PC-3 (cell line): ENCODE data around the gene MACIR. TPM values are rescaled to one million over a fixed set of nuclear protein-coding genes. Genes with fewer than 3 reads are reported as not detected.

Experiments
- ATAC-seq: fragments of 200-7000 bp; cut with Tn5 transposase; 2 replicates; pipeline ENCODE4 v1.9.1; 2020; ENCODE audit warnings: mild to moderate bottlenecking, moderate library complexity
- BruUV-seq: library from RNA; stranded (reverse); fragments of 400-500 nt; replicated peaks from 2 replicates; lab custom pipeline; 2021; lab: Mats Ljungman, UMichigan
- CTCF ChIA-PET: fragments of 300-600 bp; sonication (Branson Sonifier 250); formaldehyde crosslinking; loops from one replicate; lab custom pipeline; 2022; ENCODE audit warnings: antibody characterized with exemption; lab: Charles Lee
- POLR2A ChIA-PET: fragments of 300-600 bp; sonication (Branson Sonifier 250); formaldehyde crosslinking; loops from one replicate; lab custom pipeline; 2022; ENCODE audit warnings: antibody characterized with exemption; ENCODE audit not compliant: unreplicated experiment; lab: Charles Lee
- DNase-seq: peaks from one replicate; pipeline ENCODE4 v3.0.0-alpha.2; 2015
- H2AFZ ChIP-seq: fragments of 300-600 bp; sonication (generic); 2 replicates; pipeline ENCODE4 v1.6.0; 2016; ENCODE audit warnings: antibody characterized with exemption, low read length
- H3F3A ChIP-seq: fragments of 300-600 bp; sonication (generic); one replicate; pipeline ENCODE4 v1.6.0; 2017; ENCODE audit warnings: antibody characterized with exemption, low read length, control low read depth, mild to moderate bottlenecking; ENCODE audit not compliant: unreplicated experiment
- H3K27ac ChIP-seq: fragments of 300-600 bp; sonication (generic); 2 replicates; pipeline ENCODE4 v1.5.1; 2016; ENCODE audit warnings: mild to moderate bottlenecking, low read length
- H3K27me3 ChIP-seq: fragments of 300-600 bp; sonication (generic); 2 replicates; pipeline ENCODE4 v1.6.1; 2016; ENCODE audit warnings: low read length, mixed read lengths
- H3K36me3 ChIP-seq: fragments of 300-600 bp; sonication (generic); 2 replicates; pipeline ENCODE4 v1.6.1; 2016; ENCODE audit warnings: low read depth, mixed run types, low read length, mixed read lengths
- H3K4me1 ChIP-seq: fragments of 300-600 bp; sonication (generic); 2 replicates; pipeline ENCODE4 v1.5.1; 2016; ENCODE audit warnings: low read length; ENCODE audit not compliant: insufficient read depth
- H3K4me2 ChIP-seq: fragments of 300-600 bp; sonication (generic); 2 replicates; pipeline ENCODE4 v1.6.0; 2016; ENCODE audit warnings: low read length
- H3K4me3 ChIP-seq: fragments of 300-600 bp; sonication (generic); 2 replicates; pipeline ENCODE4 v1.5.1; 2016; ENCODE audit warnings: mild to moderate bottlenecking, low read length, mixed read lengths
- H3K79me2 ChIP-seq: fragments of 300-600 bp; sonication (generic); 2 replicates; pipeline ENCODE4 v1.6.1; 2017; ENCODE audit warnings: low read length, mixed read lengths
- H3K9ac ChIP-seq: fragments of 300-600 bp; sonication (generic); 2 replicates; pipeline ENCODE4 v1.6.0; 2016; ENCODE audit warnings: mild to moderate bottlenecking, low read length
- H3K9me2 ChIP-seq: fragments of 300-600 bp; sonication (generic); replicated peaks from 2 replicates; pipeline ENCODE4 v1.6.1; 2016; ENCODE audit warnings: mixed run types, low read length, mixed read lengths
- H3K9me3 ChIP-seq: fragments of 300-600 bp; sonication (generic); 2 replicates; pipeline ENCODE4 v1.6.1; 2016; ENCODE audit warnings: low read length, mixed read lengths
- H4K20me1 ChIP-seq: fragments of 300-600 bp; sonication (generic); 2 replicates; pipeline ENCODE4 v1.6.1; 2016; ENCODE audit warnings: low read length, mixed read lengths
- CTCF ChIP-seq: fragments of 300-600 bp; sonication (generic); conservative IDR thresholded peaks from 2 replicates; pipeline ENCODE4 v1.5.1; 2017; ENCODE audit warnings: antibody characterized with exemption, low read depth, mild to moderate bottlenecking, low read length
- EZH2 ChIP-seq: fragments of 300-600 bp; sonication (generic); IDR thresholded peaks from one replicate; pipeline ENCODE4 v1.6.1; 2017; ENCODE audit warnings: antibody characterized with exemption, mild to moderate bottlenecking, low read length; ENCODE audit not compliant: unreplicated experiment
- EZH2phosphoT487 ChIP-seq: fragments of 300-600 bp; sonication (generic); IDR thresholded peaks from 2 replicates; pipeline ENCODE4 v1.6.1; 2018; ENCODE audit warnings: mild to moderate bottlenecking, antibody characterized with exemption, low read length, borderline replicate concordance
- intact Hi-C: fragments of 100-400 bp; cut with micrococcal nuclease; formaldehyde crosslinking; loops from 2 replicates; pipeline ENCODE4 v1.9.0; 2023
- total RNA-seq: library from RNA; depleted of rRNA; stranded (reverse); fragments of >200 nt; gene quantifications from 2 replicates; pipeline ENCODE4 v1.2.3, GENCODE V29; 2014

MACIR gene
- total RNA-seq, 1 experiment from 2014 or later, result 22.2 TPM

GRCh38 chr5:103224118-103224893, 34.3 kb upstream of the MACIR start:
- Histone ChIP-seq H3K9me2 (no peaks in the 10 kb centered on the region), H3K4me2 (peak overlapping the region; percentile 70), H4K20me1 (no peaks in the 10 kb centered on the region), H3K27ac (0 out of 2 replicates have a peak overlapping the region, but pooled peaks have one; percentile 7), H3K79me2 (no peaks in the 10 kb centered on the region), H3K9me3 (no peaks in the 10 kb centered on the region), H3K4me1 (peaks cover 9% of the 10 kb centered on the region), H3K9ac (peak overlapping the region; percentile 49), H3K27me3 (no peaks in the 10 kb centered on the region), H2AFZ (peak overlapping the region; percentile 75), H3K36me3 (no peaks in the 10 kb centered on the region), H3K4me3 (peak overlapping the region; percentile 41), H3F3A (no peaks in the 10 kb centered on the region)
- CTCF ChIA-PET, result interaction anchor here (0.5 to 2.1 kb wide), 15 partner anchors 8 to 1950 kb away, joined by 3 to 12 read pairs (median 3); partner anchors contain the start of gene MACIR
- BruUV-seq, result TSS peak; percentile 87
- ATAC-seq (peak; percentile 94), DNase-seq (peak; percentile 92)
- TF ChIP-seq EZH2, result no peak
- peak; percentile 87 for TF ChIP-seq CTCF
- POLR2A ChIA-PET, result interaction anchor here (0.5 kb wide), 1 partner anchor 73 kb away, joined by 4 read pairs; no protein-coding TSS in a partner anchor
- intact Hi-C loops, result loop anchor here (1.0 to 5.0 kb wide), 3 partner anchors 182 to 688 kb away; no protein-coding TSS in a partner anchor

- H4K20me1 ChIP-seq, result no peaks in the 10 kb centered on the region
- POLR2A ChIA-PET, result no interaction called here
- H3K4me3 ChIP-seq, result peak overlapping the region; percentile 41
- H3K27me3 ChIP-seq, result no peaks in the 10 kb centered on the region
- DNase-seq, result peak; percentile 87
- no peaks in the 10 kb centered on the region for H3F3A ChIP-seq
- CTCF ChIA-PET, result interaction anchor here (0.5 to 2.1 kb wide), 14 partner anchors 9 to 1950 kb away, joined by 3 to 12 read pairs (median 3); partner anchors contain the start of gene MACIR
- H3K79me2 ChIP-seq, result no peaks in the 10 kb centered on the region
- no peaks in the 10 kb centered on the region for H3K36me3 ChIP-seq
- H3K27ac ChIP-seq, result 0 out of 2 replicates have a peak overlapping the region, but pooled peaks have one; percentile 7
- H3K4me1 ChIP-seq, result peaks cover 9% of the 10 kb centered on the region
- intact Hi-C loops, result loop anchor here (1.0 to 5.0 kb wide), 3 partner anchors 183 to 689 kb away; no protein-coding TSS in a partner anchor
- H3K9me2 ChIP-seq, result no peaks in the 10 kb centered on the region
- TF ChIP-seq CTCF (no peak; the same call in 1 of the 2 replicates), EZH2phosphoT487 (no peak), EZH2 (no peak)
- no TSS peak for BruUV-seq
- peak overlapping the region; percentile 70 for H3K4me2 ChIP-seq
- no peaks in the 10 kb centered on the region for H3K9me3 ChIP-seq
- peak; percentile 70 for ATAC-seq
- peak overlapping the region; percentile 49 for H3K9ac ChIP-seq
- H2AFZ ChIP-seq, result peak overlapping the region; percentile 75
Observed at GRCh38 chr5:103224894-103225246, 33.7 kb upstream of the MACIR start.
